ENCODE measurements around the gene LIN37.

- TF ChIP-seq, protein P1, sequence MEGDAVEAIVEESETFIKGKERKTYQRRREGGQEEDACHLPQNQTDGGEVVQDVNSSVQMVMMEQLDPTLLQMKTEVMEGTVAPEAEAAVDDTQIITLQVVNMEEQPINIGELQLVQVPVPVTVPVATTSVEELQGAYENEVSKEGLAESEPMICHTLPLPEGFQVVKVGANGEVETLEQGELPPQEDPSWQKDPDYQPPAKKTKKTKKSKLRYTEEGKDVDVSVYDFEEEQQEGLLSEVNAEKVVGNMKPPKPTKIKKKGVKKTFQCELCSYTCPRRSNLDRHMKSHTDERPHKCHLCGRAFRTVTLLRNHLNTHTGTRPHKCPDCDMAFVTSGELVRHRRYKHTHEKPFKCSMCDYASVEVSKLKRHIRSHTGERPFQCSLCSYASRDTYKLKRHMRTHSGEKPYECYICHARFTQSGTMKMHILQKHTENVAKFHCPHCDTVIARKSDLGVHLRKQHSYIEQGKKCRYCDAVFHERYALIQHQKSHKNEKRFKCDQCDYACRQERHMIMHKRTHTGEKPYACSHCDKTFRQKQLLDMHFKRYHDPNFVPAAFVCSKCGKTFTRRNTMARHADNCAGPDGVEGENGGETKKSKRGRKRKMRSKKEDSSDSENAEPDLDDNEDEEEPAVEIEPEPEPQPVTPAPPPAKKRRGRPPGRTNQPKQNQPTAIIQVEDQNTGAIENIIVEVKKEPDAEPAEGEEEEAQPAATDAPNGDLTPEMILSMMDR (IDR thresholded peaks at IDR 0.05): peak; percentile 27 to 39 (median 35)
- no peak for TF ChIP-seq POLR2A (IDR thresholded peaks at IDR 0.05)
Observed at GRCh38 chr19:35744430-35745327, 3.7 kb upstream of the LIN37 start.

Data from right lobe of liver (tissue), 4 donors.